GM12878 (cell line): Measurements from ENCODE around the gene TNFSF12. TPM values are rescaled to one million over a fixed set of nuclear protein-coding genes. Genes with fewer than 3 reads are reported as not detected.

ENCODE experiments used
- ATAC-seq: fragments of 200-7000 bp; cut with Tn5 transposase; 3 replicates; pipeline ENCODE4 v1.9.1; 2020; ENCODE audit warnings: mild to moderate bottlenecking, moderate library complexity
- BruUV-seq: library from RNA; stranded (reverse); fragments of 400-500 nt; replicated peaks from 2 replicates; lab custom pipeline; 2021; lab: Mats Ljungman, UMichigan
- CTCF ChIA-PET: fragments of 300-600 bp; sonication (Branson Sonifier 250); formaldehyde crosslinking; extraction: SDS; loops from one replicate; lab custom pipeline; 2021; ENCODE audit warnings: inconsistent platforms; lab: Yijun Ruan, JAX
- POLR2A ChIA-PET: fragments of 350-600 bp; formaldehyde crosslinking; extraction: SDS; loops from one replicate; lab custom pipeline; 2021; ENCODE audit warnings: inconsistent platforms; lab: Charles Lee
- RAD21 ChIA-PET: fragments of 300-600 bp; sonication (Branson Sonifier 250); formaldehyde crosslinking; loops from one replicate; lab custom pipeline; 2023; ENCODE audit warnings: antibody characterized with exemption; ENCODE audit not compliant: unreplicated experiment; lab: Charles Lee
- SMC1A ChIA-PET: fragments of 300-600 bp; sonication (Branson Sonifier 250); formaldehyde crosslinking; loops from one replicate; lab custom pipeline; 2023; ENCODE audit not compliant: unreplicated experiment, uncharacterized antibody; lab: Charles Lee
- DNase-seq: peaks from one replicate; pipeline ENCODE4 v3.0.0-alpha.2; 2011; ENCODE audit warnings: low read depth, low spot score
- FAIRE-seq: peaks from 3 replicates; lab custom pipeline; 2011; peaks lifted over from hg19 to GRCh38; lab: Jason Lieb, UNC
- H2AFZ ChIP-seq: 2 replicates; pipeline ENCODE4 v1.6.0; 2011; ENCODE audit warnings: low read depth, low read length, control low read depth; ENCODE audit not compliant: control insufficient read depth
- H3K27ac ChIP-seq: 2 replicates; pipeline ENCODE4 v1.5.1; 2011; ENCODE audit warnings: control low read depth; ENCODE audit not compliant: control insufficient read depth, insufficient read depth
- H3K27me3 ChIP-seq, 2 experiments: replicated peaks in 1 of 2; 2 replicates each; pipeline versions ENCODE4 v1.6.0 to v1.6.1; 2011; ENCODE audit warnings: low read length in 1 of 2; ENCODE audit not compliant: control insufficient read depth in 2 of 2, insufficient read depth in 2 of 2
- H3K36me3 ChIP-seq, 2 experiments: 2 replicates each; pipeline ENCODE4 v1.5.1; 2011; ENCODE audit warnings: low read length in 1 of 2; ENCODE audit not compliant: control insufficient read depth in 2 of 2, insufficient read depth in 2 of 2
- H3K4me1 ChIP-seq: 2 replicates; pipeline ENCODE4 v1.6.1; 2011; ENCODE audit warnings: mild to moderate bottlenecking, low read length, moderate library complexity, mixed read lengths; ENCODE audit not compliant: control insufficient read depth, insufficient read depth
- H3K4me2 ChIP-seq: 2 replicates; pipeline ENCODE4 v1.6.0; 2011; ENCODE audit warnings: control low read depth; ENCODE audit not compliant: control insufficient read depth, insufficient read depth
- H3K4me3 ChIP-seq: fragments of 200-600 bp; sonication (generic); 2 replicates; pipeline ENCODE4 v1.5.1; 2016
- H3K79me2 ChIP-seq: 2 replicates; pipeline ENCODE4 v1.6.0; 2011; ENCODE audit warnings: low read length; ENCODE audit not compliant: control insufficient read depth, insufficient read depth
- H3K9ac ChIP-seq: 2 replicates; pipeline ENCODE4 v1.8.0; 2011; ENCODE audit warnings: low read length, control low read depth, mixed read lengths; ENCODE audit not compliant: control insufficient read depth, insufficient read depth
- H3K9me3 ChIP-seq: replicated peaks from 3 replicates; pipeline ENCODE4 v1.5.1; 2011; ENCODE audit warnings: mild to moderate bottlenecking, low read length; ENCODE audit not compliant: control insufficient read depth, insufficient read depth
- H4K20me1 ChIP-seq: 2 replicates; pipeline ENCODE4 v1.6.0; 2011; ENCODE audit not compliant: control insufficient read depth, insufficient read depth
- CHD2 ChIP-seq: IDR thresholded peaks from 2 replicates; pipeline ENCODE4 v1.6.1; 2011; ENCODE audit warnings: low read depth, low read length, improper control_type of control experiment, borderline replicate concordance
- DPF2 ChIP-seq: fragments of 450-650 bp; IDR thresholded peaks from 2 replicates; pipeline ENCODE4 v1.6.1; 2017; ENCODE audit warnings: mild to moderate bottlenecking
- HDGF ChIP-seq: fragments of 450-650 bp; IDR thresholded peaks from 2 replicates; pipeline ENCODE4 v1.6.1; 2016; ENCODE audit warnings: antibody characterized with exemption
- KLF5 ChIP-seq: fragments of 450-650 bp; IDR thresholded peaks from 2 replicates; pipeline ENCODE4 v1.6.1; 2014; ENCODE audit warnings: mild to moderate bottlenecking; ENCODE audit not compliant: partially characterized antibody
- MAX ChIP-seq: IDR thresholded peaks from 2 replicates; pipeline ENCODE4 v1.6.1; 2012; ENCODE audit warnings: low read depth, low read length, improper control_type of control experiment
- NBN ChIP-seq: fragments of 450-650 bp; IDR thresholded peaks from 2 replicates; pipeline ENCODE4 v1.6.1; 2016
- SMARCA5 ChIP-seq: fragments of 450-650 bp; IDR thresholded peaks from 2 replicates; pipeline ENCODE4 v1.6.1; 2017; ENCODE audit warnings: mild to moderate bottlenecking
- TAF1 ChIP-seq: IDR thresholded peaks from 2 replicates; pipeline ENCODE4 v1.6.1; 2011; ENCODE audit warnings: mild to moderate bottlenecking, low read depth, low read length, borderline replicate concordance
- ZBTB33 ChIP-seq: fragments of 450-650 bp; IDR thresholded peaks from 2 replicates; pipeline ENCODE4 v1.6.1; 2017; ENCODE audit warnings: mild to moderate bottlenecking
- ZNF207 ChIP-seq: fragments of 450-650 bp; IDR thresholded peaks from 2 replicates; pipeline ENCODE4 v1.6.1; 2014; ENCODE audit warnings: antibody characterized with exemption, mild to moderate bottlenecking, borderline replicate concordance
- ZNF622 ChIP-seq: fragments of 450-650 bp; IDR thresholded peaks from 2 replicates; pipeline ENCODE4 v1.6.1; 2017; ENCODE audit warnings: mild to moderate bottlenecking, inconsistent platforms
- WGBS: methylation state at CpG from one replicate; pipeline ENCODE4 v1.1.6; 2016; ENCODE audit warnings: low lambda C conversion rate; ENCODE audit not compliant: insufficient replicate concordance, insufficient coverage; ENCODE audit errors: missing lambda C conversion rate; 5-methylcytosine and 5-hydroxymethylcytosine counted together
- in situ Hi-C: fragments of 300-500 bp; cut with MboI; formaldehyde crosslinking; loops from 9 replicates; pipeline ENCODE4 v1.14.3; 2018; ENCODE audit warnings: mixed read lengths
- intact Hi-C: fragments of 100-400 bp; cut with micrococcal nuclease; formaldehyde crosslinking; loops from one replicate; pipeline ENCODE4 v1.14.2; 2022; ENCODE audit not compliant: unreplicated experiment
- polyA plus RNA-seq, 11 experiments: library from polyadenylated mRNA; depleted of rRNA in 4 of 11; unstranded in 6 of 11; stranded (reverse) in 5 of 11; fragments of >200 nt; fragmentation: Nextera tagmentation in 4 of 11; fragmentation: Illumina TruSeq in 1 of 11; extraction: Ambion mirVana in 4 of 11; extraction: Trizol in 1 of 11; gene quantifications; 1 replicate in 1 of 11; 2 replicates in 10 of 11; pipeline versions ENCODE4 v1.2.1 to v1.2.3, GENCODE V29; 2011 to 2016; ENCODE audit warnings: inconsistent platforms in 2 of 11, missing spikeins in 2 of 11, low read depth in 1 of 11
- total RNA-seq, 4 experiments: library from RNA; depleted of rRNA in 3 of 4; stranded (reverse); fragments of >200 nt in 3 of 4; fragmentation: Illumina TruSeq in 1 of 4; extraction: Trizol in 1 of 4; gene quantifications; 2 replicates each; pipeline versions ENCODE4 v1.2.1 to v1.2.3, GENCODE V29; 2013 to 2021

Gene TNFSF12
- total and polyA plus RNA-seq, 10 of the 15 experiments (the other 5 are each of a cell fraction or from before 2014, with no cell fraction given): 0.32 to 7.0 (median 2.6) TPM

- ChIA-PET POLR2A (interaction anchor here (0.9 to 4.2 kb wide), 11 partner anchors 11 to 129 kb away, joined by 3 to 36 read pairs (median 4); partner anchors contain the start of genes MPDU1, TMEM102, TP53 and WRAP53), RAD21 (interaction anchor here (0.7 to 4.9 kb wide), 8 partner anchors 34 to 203 kb away, joined by 3 to 84 read pairs (median 6); partner anchors contain the start of genes FGF11, TMEM95 and TP53), CTCF (interaction anchor here (0.7 to 6.2 kb wide), 9 partner anchors 25 to 214 kb away, joined by 3 to 192 read pairs (median 5); partner anchors contain the start of genes MPDU1, TMEM95, TP53 and WRAP53), SMC1A (interaction anchor here (0.7 to 4.9 kb wide), 12 partner anchors 20 to 123 kb away, joined by 3 to 35 read pairs (median 4); partner anchors contain the start of genes CD68 and TMEM102)
- Histone ChIP-seq H3K4me3 (peak within 1 kb of the TSS; percentile 66), H3K4me1 (peaks cover 38% of the 10 kb centered on the region), H3K36me3 (no peaks in the 10 kb centered on the region; a peak in 1 of 4 replicates), H3K9me3 (no peaks in the 10 kb centered on the region), H3K79me2 (peaks cover 23% of the 10 kb centered on the region), H3K9ac (peak within 1 kb of the TSS; percentile 70), H4K20me1 (no peaks in the 10 kb centered on the region), H3K27ac (peak within 1 kb of the TSS; percentile 84), H2AFZ (peak within 1 kb of the TSS; percentile 82), H3K27me3 (no peaks in the 10 kb centered on the region), H3K4me2 (peak within 1 kb of the TSS; percentile 92)
- DNase-seq (no peak), FAIRE-seq (no peak), ATAC-seq (peak; percentile 10; the same call in 2 of the 3 replicates)
- intact Hi-C loops (no loop called here), in situ Hi-C loops (loop anchor here (25.0 kb wide), 1 partner anchor 521 kb away; the partner anchor contains the start of genes SLC16A11 and SLC16A13)
- 61% methylated on average over 16 of the region's 16 CpGs for WGBS
- no peak for TF ChIP-seq SMARCA5
- 0 out of 2 replicates have a peak, but pooled peaks have one; percentile 2 for TF ChIP-seq NBN
- 0 out of 2 replicates have a peak, but pooled peaks have one; percentile 24 for TF ChIP-seq CHD2
- TF ChIP-seq DPF2: no peak
- no peak for TF ChIP-seq ZBTB33
- TF ChIP-seq HDGF: 0 out of 2 replicates have a peak, but pooled peaks have one; percentile 66
- no peak for TF ChIP-seq KLF5
- no peak for TF ChIP-seq ZNF207
- TF ChIP-seq TAF1: no peak
- no peak for TF ChIP-seq MAX
- TF ChIP-seq ZNF622: no peak
- BruUV-seq: TSS peak; percentile 44
Measured at GRCh38 chr17:7558544-7559319, 9.9 kb downstream of the TNFSF12 start, which contains the start of gene TNFSF13. TSS of gene TNFSF13 (plus strand) at chr17:7558750. CDS start at chr17:7559040, 290 bp downstream.
